WI38 (cell line): ENCODE results near the gene ECI1.

ENCODE experiments used
- H3K4me3 ChIP-seq: 2 replicates; pipeline ENCODE4 v1.5.1; 2011; ENCODE audit warnings: low read depth, mild to moderate bottlenecking, control low read depth, low read length
- TF ChIP-seq, protein P1 (sequence below): IDR thresholded peaks from 2 replicates; pipeline ENCODE4 v1.5.1; 2012; ENCODE audit warnings: low read depth, mild to moderate bottlenecking, control low read depth, low read length

The ECI1 gene

DNA sequence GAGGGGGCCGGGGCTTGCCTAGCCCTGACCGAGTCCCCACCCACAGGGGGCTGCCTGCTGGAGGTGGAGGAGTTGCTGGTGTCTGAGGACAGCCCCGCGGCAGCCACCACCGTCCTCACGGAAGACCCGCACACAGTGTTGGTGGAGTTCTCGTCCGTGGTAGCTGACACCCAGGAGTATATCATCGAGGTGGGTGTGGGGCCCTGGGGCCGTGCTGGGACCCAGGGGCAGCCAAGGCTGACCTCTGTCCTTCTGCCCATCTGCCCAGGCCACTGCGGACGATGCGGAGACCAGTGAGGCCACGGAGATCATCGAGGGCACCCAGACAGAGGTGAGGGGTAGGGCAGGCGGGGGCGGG is 16.6 kb downstream of the ECI1 start:
- TF ChIP-seq, protein P1, sequence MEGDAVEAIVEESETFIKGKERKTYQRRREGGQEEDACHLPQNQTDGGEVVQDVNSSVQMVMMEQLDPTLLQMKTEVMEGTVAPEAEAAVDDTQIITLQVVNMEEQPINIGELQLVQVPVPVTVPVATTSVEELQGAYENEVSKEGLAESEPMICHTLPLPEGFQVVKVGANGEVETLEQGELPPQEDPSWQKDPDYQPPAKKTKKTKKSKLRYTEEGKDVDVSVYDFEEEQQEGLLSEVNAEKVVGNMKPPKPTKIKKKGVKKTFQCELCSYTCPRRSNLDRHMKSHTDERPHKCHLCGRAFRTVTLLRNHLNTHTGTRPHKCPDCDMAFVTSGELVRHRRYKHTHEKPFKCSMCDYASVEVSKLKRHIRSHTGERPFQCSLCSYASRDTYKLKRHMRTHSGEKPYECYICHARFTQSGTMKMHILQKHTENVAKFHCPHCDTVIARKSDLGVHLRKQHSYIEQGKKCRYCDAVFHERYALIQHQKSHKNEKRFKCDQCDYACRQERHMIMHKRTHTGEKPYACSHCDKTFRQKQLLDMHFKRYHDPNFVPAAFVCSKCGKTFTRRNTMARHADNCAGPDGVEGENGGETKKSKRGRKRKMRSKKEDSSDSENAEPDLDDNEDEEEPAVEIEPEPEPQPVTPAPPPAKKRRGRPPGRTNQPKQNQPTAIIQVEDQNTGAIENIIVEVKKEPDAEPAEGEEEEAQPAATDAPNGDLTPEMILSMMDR: no peak
- no peak overlapping the region for H3K4me3 ChIP-seq

DNA sequence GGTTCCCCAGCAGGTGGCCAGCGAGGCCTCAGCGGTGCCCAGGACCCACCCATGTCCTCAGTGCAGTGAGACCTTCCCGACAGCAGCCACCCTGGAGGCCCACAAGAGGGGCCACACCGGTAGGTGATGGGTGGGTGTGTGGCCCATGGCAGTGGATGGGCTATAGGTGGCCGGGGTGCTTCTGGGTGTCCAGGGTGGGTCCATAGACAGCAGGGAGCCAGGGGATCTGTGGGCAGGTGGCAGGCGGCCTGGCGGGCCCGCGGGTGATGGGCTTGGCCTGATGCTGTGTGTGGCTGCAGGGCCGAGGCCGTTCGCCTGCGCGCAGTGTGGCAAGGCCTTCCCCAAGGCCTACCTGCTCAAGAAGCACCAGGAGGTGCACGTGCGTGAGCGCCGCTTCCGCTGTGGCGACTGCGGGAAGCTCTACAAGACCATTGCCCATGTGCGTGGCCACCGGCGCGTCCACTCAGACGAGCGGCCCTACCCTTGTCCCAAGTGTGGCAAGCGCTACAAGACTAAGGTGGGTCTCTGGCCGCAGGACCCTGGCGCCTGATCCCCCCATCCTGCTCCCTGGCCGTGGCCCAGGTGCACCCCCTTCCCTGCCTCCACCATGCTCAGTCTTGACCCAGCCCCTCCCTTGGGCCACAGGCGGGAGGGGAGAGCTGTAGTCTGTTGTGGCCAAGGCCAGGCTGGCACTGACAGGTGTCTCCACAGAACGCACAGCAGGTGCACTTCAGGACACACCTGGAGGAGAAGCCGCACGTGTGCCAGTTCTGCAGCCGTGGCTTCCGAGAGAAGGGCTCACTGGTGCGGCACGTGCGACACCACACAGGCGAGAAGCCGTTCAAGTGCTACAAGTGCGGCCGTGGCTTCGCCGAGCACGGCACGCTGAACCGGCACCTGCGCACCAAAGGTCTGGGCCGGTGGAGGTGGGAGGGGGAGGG is 17.2 kb downstream of the ECI1 start:
- H3K4me3 ChIP-seq: no peak overlapping the region
- TF ChIP-seq, protein P1: no peak

DNA sequence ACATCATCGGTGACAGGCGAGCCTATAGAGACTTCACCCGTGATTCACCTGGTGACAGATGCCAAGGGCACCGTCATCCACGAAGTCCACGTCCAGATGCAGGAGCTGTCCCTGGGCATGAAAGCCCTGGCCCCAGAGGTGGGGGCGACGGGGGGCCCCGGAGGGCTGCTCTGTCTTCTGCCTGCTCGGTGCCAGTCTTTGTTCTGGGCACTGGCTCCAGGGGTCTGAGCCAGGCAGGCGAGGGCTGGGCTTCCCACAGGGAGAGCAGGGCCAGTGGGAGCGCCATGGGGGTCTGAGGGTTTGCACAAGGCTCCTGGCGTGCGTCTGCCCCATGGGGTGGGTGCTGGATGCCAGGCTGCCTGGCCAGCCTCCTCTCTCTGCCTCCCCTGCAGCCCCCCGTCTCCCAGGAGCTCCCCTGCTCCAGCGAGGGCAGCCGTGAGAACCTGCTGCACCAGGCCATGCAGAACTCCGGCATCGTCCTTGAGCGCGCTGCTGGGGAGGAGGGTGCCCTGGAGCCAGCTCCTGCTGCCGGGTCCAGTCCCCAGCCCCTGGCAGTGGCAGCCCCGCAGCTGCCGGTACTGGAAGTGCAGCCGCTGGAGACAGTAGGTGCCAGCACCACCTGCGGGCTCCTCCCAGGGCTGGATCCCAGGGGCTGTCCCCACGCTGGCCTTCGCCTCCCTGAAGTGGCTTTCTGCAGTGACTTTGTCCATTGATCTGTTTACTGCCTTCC is 18.2 kb downstream of the ECI1 start:
- no peak overlapping the region for H3K4me3 ChIP-seq
- TF ChIP-seq, protein P1: no peak

DNA sequence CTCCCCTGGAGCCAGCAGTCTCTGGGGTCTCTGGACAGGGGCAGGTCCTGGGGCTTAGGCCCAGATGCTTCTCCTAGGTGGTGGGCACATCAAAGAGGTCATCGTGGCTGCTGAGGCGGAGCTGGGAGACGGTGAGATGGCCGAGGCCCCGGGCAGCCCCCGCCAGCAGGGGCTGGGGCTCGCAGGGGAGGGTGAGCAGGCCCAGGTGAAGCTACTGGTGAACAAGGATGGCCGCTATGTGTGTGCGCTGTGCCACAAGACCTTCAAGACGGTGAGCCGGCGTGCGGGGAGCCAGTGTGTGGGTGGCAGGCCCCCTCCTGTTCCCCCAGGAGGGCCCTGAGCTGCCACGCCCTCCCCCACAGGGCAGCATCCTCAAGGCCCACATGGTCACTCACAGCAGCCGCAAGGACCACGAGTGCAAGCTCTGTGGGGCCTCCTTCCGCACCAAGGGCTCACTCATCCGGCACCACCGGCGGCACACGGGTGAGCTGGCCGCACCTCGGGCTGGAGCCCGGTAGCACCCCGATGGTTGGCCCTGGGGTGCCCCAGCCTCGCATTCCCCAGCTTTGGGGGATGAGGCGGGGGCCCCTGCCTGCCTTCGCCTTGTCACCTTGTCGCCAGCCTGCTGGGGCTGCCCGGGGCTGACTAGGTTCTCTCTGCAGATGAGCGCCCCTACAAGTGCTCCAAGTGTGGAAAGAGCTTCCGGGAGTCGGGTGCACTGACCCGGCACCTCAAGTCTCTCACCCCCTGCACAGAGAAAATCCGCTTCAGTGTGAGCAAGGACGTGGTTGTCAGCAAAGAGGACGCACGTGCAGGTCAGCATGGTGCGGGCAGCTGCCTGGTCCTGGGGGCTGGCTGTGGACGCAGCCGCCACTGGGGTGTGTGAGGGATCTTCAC is 19.0 kb downstream of the ECI1 start:
- H3K4me3 ChIP-seq: no peak overlapping the region
- TF ChIP-seq, protein P1: no peak

DNA sequence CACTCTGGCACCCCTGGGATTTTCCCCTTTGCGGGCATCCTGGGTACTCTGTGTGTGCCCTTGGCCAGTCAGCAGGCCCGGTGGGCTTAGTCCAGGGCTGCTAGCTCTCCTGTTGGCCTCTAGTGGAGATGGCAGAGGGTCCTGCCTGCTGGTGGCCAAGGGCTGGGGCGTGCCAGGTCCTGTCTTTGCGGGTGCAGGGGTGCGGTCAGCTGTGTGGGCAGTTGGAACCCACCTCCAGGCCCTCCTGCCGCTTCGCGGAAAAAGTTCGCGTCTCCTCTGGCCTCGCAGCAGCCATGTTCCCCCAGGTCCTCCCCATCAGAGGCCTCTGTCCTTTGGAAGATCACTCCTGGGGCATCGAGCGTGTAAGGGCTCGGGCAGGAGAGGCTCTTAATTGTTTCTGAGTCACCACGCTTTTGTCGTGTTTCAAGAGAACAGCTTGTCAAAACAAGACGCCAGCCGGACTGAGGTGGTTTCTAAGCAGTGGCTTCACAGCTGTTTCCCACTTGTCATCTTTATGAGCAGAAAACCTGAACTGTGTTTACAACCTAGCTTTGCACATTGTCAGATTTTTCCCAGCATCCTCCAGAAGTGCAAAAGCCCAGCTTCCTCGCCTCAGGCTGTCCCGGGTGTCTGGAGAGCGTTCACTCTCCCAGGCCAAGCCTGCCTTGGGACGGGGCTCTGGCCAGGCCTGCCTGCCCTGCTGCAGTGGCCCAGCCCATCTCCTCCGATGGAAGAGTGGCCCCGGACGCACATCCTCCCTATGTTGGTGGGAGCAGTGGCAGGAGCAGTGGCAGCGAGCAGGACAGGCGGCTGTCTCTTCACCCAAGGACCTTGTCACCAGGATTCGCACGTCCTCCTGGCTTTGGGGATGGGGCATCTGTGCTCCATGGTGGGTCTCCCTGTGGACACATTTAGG is 20.1 kb downstream of the ECI1 start:
- TF ChIP-seq, protein P1: no peak

DNA sequence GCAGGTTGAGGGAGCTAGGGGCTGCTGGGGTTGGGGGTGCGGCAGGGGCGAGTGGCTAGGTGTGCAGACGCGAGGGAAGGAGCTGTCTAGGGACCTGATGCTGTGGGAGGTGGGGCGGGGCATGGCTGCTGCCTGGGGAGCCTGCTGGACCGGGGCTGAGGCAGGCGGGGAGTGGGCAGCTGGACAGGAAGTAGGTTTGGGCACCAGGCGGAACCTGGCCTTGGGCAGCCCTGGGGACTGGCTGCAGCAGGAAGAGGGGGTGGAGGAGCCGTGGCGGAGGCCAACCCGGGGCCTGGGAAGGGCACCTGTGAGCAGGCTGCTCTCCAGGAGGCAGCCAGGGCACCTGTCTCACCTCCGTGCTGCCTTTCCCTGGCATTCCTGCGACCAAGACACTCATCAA is 21.0 kb downstream of the ECI1 start:
- TF ChIP-seq, protein P1: no peak
- H3K4me3 ChIP-seq: no peak overlapping the region

More for the DNA sequence above, 20.1 kb downstream of the ECI1 start:
- H3K4me3 ChIP-seq: no peak overlapping the region
